ENCODE results near the gene EFCC1. TPM values are rescaled to one million over a fixed set of nuclear protein-coding genes. Genes with fewer than 3 reads are reported as not detected.

Gene EFCC1
- total RNA-seq, 2 experiments from 2014 or later, result 0.13 to 0.21 TPM

DNA sequence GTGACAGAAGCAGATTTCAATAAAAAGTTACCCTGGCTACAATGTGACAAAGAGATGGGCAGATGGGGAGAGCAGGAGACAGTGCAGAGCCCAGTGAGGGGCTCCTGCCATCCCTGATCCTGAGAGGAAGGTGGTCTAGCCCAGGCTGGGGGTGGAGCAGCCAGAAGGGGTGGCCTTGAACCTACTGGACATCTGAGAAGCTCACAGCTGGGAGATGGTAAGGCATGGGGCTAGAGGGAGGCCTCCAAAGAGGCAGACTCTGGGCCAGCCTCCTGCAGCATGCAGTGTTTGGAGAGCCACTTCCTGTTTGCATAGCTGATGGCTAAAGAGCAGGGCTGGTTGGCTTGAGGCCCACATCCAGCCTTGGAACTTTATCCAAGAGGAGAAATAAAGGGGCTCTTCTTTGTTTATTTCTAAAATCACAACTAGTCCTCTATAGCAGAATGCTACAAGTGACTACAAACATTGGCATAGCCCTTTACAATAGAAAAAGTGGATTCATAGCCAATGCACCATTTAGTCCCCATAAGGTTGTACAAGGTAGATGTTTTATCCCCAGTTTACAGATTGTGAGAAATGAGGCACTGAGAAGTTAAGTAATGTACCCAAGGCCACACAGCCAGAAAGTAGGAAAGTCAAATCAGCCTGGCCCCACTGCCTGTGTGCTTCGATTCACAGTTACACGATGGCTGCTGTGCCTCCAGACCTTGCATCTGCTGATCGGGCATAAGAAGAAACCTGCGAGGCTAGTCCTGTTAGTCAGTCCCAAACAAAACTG, 4.6 kb downstream of the EFCC1 start:
- POLR2A ChIA-PET, result interaction anchor here (5.0 kb wide), 1 partner anchor 11 kb away, joined by 44 read pairs; no protein-coding TSS in a partner anchor
- Mint-ChIP-seq H3K4me1 (ENCODE audit: low read depth) (peaks cover 44% of the 10 kb centered on the region), H3K27ac (peak overlapping the region; percentile 27)

GRCh38 chr3:129006864-129007263, 5.8 kb downstream of the EFCC1 start:
- H3K36me3 Mint-ChIP-seq (ENCODE audit: low read depth), result no peaks in the 10 kb centered on the region
- ATAC-seq (no peak), DNase-seq (no peak)
- ChIA-PET POLR2A (interaction anchor here (5.0 kb wide), 1 partner anchor 9 kb away, joined by 44 read pairs; no protein-coding TSS in a partner anchor), CTCF (interaction anchor here (0.8 to 7.3 kb wide), 7 partner anchors 8 to 46 kb away, joined by 3 to 103 read pairs (median 4); no protein-coding TSS in a partner anchor)
- H3K4me3 Mint-ChIP-seq, result no peak overlapping the region
- peaks cover 18% of the 10 kb centered on the region for H3K27me3 Mint-ChIP-seq (ENCODE audit: low read depth)
- H3K9me3 Mint-ChIP-seq (ENCODE audit: insufficient read depth), result no peaks in the 10 kb centered on the region
- no peak overlapping the region for H3K27ac Mint-ChIP-seq
- H3K4me1 Mint-ChIP-seq (ENCODE audit: low read depth), result peaks cover 42% of the 10 kb centered on the region

More for the DNA sequence above, 4.6 kb downstream of the EFCC1 start:
- Mint-ChIP-seq H3K4me3 (no peak overlapping the region), H3K27me3 (ENCODE audit: low read depth) (peaks cover 22% of the 10 kb centered on the region), H3K36me3 (ENCODE audit: low read depth) (no peaks in the 10 kb centered on the region), H3K9me3 (ENCODE audit: insufficient read depth) (no peaks in the 10 kb centered on the region)
- CTCF ChIA-PET, result interaction anchor here (1.4 to 7.3 kb wide), 5 partner anchors 9 to 35 kb away, joined by 3 to 103 read pairs (median 14); partner anchors contain the start of gene CFAP92
- no peak for ATAC-seq
- DNase-seq, result no peak

- H3K27ac Mint-ChIP-seq, result no peak overlapping the region
- POLR2A ChIA-PET, result interaction anchor here (5.0 kb wide), 1 partner anchor 8 kb away, joined by 44 read pairs; no protein-coding TSS in a partner anchor
- no peaks in the 10 kb centered on the region for H3K36me3 Mint-ChIP-seq (ENCODE audit: low read depth)
- H3K9me3 Mint-ChIP-seq (ENCODE audit: insufficient read depth), result no peaks in the 10 kb centered on the region
- H3K4me3 Mint-ChIP-seq, result no peak overlapping the region
- ATAC-seq (no peak), DNase-seq (no peak)
- peaks cover 10% of the 10 kb centered on the region for H3K27me3 Mint-ChIP-seq (ENCODE audit: low read depth)
- H3K4me1 Mint-ChIP-seq (ENCODE audit: low read depth), result peaks cover 34% of the 10 kb centered on the region
- CTCF ChIA-PET, result interaction anchor here (1.6 to 7.3 kb wide), 5 partner anchors 7 to 45 kb away, joined by 3 to 103 read pairs (median 6); no protein-coding TSS in a partner anchor
Observed at GRCh38 chr3:129007792-129008191, 6.7 kb downstream of the EFCC1 start.

DNA sequence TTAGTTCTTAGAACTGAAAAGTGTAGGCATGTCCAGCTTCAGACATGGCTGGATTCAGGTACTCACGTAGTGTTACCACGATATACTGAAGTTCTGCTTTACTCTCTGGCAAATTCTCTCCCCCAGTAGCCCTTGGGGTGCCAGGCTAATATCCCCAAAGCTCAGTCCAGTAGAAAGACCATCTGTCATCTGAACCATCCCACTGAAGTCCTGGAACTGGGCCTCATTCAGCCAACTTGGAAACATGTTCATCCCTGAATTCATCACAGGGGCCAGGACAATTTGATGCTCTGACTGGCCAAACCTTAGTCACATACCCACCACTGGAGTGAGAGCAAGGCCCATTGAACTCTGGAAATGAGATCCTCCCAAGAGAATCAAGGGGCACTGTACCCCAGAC, 8.2 kb downstream of the EFCC1 start:
- H3K4me3 Mint-ChIP-seq, result no peak overlapping the region
- no peaks in the 10 kb centered on the region for H3K9me3 Mint-ChIP-seq (ENCODE audit: insufficient read depth)
- DNase-seq, result no peak
- peaks cover 24% of the 10 kb centered on the region for H3K4me1 Mint-ChIP-seq (ENCODE audit: low read depth)
- no peak for ATAC-seq
- H3K36me3 Mint-ChIP-seq (ENCODE audit: low read depth), result no peaks in the 10 kb centered on the region
- ChIA-PET CTCF (interaction anchor here (0.7 to 3.9 kb wide), 4 partner anchors 11 to 40 kb away, joined by 3 to 17 read pairs (median 4); no protein-coding TSS in a partner anchor), POLR2A (interaction anchor here (0.8 kb wide), 1 partner anchor 240 kb away, joined by 4 read pairs; the partner anchor contains the start of gene COPG1)
- peaks cover 3% of the 10 kb centered on the region for H3K27me3 Mint-ChIP-seq (ENCODE audit: low read depth)
- H3K27ac Mint-ChIP-seq, result no peak overlapping the region

DNA sequence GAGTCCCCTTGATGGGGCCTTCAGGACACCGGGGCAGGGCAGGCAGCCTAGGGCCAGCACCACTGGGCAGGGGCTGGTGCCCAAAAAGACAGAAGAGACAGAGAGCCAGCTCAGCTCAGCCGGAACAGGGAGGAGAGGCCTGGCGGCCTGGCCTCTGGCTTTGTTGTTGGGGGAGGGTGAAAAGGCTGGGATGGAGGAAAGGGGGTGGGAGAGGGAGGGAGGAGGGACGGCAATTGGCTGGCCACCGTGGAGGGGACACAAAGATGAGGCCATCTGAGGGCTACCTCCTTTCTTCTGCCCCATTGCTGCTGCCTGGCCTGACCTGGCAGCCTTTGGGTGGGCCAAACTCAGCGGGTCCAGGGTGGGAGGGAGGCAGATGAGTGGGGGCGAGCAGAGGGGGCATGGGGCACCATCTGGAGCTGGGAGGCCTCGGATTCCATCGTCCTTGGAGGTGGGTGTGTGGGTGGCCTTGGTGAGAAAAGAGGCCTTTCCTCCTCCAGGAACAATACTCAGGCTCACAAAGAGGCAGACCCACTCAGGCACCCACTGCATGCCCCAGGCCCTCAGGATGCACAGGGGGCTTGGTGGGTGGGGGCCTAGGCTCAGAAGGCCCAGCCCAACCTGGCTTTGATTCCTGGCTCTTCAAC, 9.3 kb downstream of the EFCC1 start:
- POLR2A ChIA-PET, result interaction anchor here (1.0 kb wide), 1 partner anchor 305 kb away, joined by 3 read pairs; a partner anchor contains a TSS
- Mint-ChIP-seq H3K4me3 (no peak overlapping the region), H3K27me3 (ENCODE audit: low read depth) (no peaks in the 10 kb centered on the region), H3K27ac (no peak overlapping the region), H3K4me1 (ENCODE audit: low read depth) (peaks cover 25% of the 10 kb centered on the region), H3K36me3 (ENCODE audit: low read depth) (no peaks in the 10 kb centered on the region), H3K9me3 (ENCODE audit: insufficient read depth) (no peaks in the 10 kb centered on the region)
- DNase-seq (no peak), ATAC-seq (no peak)
- CTCF ChIA-PET, result interaction anchor here (0.9 to 1.9 kb wide), 4 partner anchors 16 to 43 kb away, joined by 4 to 6 read pairs (median 4); no protein-coding TSS in a partner anchor

DNA sequence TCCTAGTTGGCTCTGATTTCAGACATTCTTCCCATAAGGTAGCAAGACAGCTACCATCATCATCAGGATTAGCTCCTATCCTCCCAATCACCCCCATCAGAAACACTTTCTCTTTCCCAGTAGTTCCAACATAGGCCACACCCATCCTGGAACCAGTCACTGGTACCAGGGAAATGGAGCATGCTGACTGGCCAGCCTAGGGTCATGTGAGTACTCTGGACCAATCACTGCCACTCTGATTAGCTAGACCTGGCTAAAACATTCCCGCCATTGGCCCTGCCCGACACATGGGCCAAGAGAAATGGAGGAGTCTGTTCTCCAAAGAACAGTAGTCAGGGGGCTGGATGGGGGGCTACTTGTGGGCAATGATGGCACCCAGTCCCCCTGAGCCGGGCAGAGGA, 12.4 kb downstream of the EFCC1 start:
- CTCF ChIA-PET, result interaction anchor here (1.3 to 7.0 kb wide), 5 partner anchors 8 to 43 kb away, joined by 7 to 115 read pairs (median 55); partner anchors contain the start of gene EFCC1
- Mint-ChIP-seq H3K9me3 (ENCODE audit: insufficient read depth) (no peaks in the 10 kb centered on the region), H3K27ac (no peak overlapping the region), H3K4me1 (ENCODE audit: low read depth) (peaks cover 37% of the 10 kb centered on the region), H3K4me3 (no peak overlapping the region), H3K36me3 (ENCODE audit: low read depth) (no peaks in the 10 kb centered on the region), H3K27me3 (ENCODE audit: low read depth) (no peaks in the 10 kb centered on the region)
- no peak for DNase-seq
- POLR2A ChIA-PET, result interaction anchor here (1.0 kb wide), 1 partner anchor 13 kb away, joined by 4 read pairs; no protein-coding TSS in a partner anchor
- ATAC-seq, result no peak

DNA sequence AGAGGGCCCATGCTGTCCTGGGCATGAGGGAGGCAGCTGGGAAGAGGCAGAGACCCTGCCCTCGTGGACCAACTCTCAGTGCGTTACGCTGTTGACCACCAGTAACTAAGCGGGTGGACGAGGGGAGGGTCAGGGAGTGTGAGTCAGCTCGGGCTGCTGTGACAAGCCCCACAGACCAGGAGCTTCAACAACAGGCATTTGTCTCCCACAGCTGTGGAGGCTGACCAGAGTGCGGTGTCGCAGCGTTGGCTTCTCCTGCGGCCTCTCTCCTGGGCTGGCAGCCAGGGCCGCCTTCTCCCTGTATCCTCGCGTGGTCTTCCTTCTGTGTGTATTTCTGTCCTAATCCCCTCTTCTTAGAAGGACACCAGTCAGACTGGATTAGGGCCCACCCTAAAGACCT, 13.0 kb downstream of the EFCC1 start:
- CTCF ChIA-PET, result interaction anchor here (1.2 to 7.0 kb wide), 6 partner anchors 9 to 42 kb away, joined by 3 to 117 read pairs (median 79); partner anchors contain the start of gene EFCC1
- Mint-ChIP-seq H3K27ac (peak overlapping the region; percentile 91), H3K9me3 (ENCODE audit: insufficient read depth) (no peaks in the 10 kb centered on the region), H3K27me3 (ENCODE audit: low read depth) (no peaks in the 10 kb centered on the region), H3K4me3 (no peak overlapping the region), H3K4me1 (ENCODE audit: low read depth) (peaks cover 37% of the 10 kb centered on the region), H3K36me3 (ENCODE audit: low read depth) (no peaks in the 10 kb centered on the region)
- POLR2A ChIA-PET, result interaction anchor here (1.0 to 4.7 kb wide), 3 partner anchors 12 to 302 kb away, joined by 4 to 66 read pairs (median 21); a partner anchor contains a TSS
- ATAC-seq (no peak), DNase-seq (no peak)

- H3K36me3 Mint-ChIP-seq (ENCODE audit: low read depth), result no peaks in the 10 kb centered on the region
- ChIA-PET CTCF (interaction anchor here (1.2 to 7.0 kb wide), 12 partner anchors 10 to 168 kb away, joined by 3 to 117 read pairs (median 22); partner anchors contain the start of genes ACAD9, CFAP92 and EFCC1), POLR2A (interaction anchor here (0.7 to 4.7 kb wide), 10 partner anchors 9 to 301 kb away, joined by 3 to 66 read pairs (median 8); partner anchors contain the start of genes COPG1 and RAB43)
- ATAC-seq, result no peak
- H3K4me1 Mint-ChIP-seq (ENCODE audit: low read depth), result peaks cover 37% of the 10 kb centered on the region
- no peak for DNase-seq
- no peaks in the 10 kb centered on the region for H3K9me3 Mint-ChIP-seq (ENCODE audit: insufficient read depth)
- H3K27ac Mint-ChIP-seq, result peak overlapping the region; percentile 91
- H3K27me3 Mint-ChIP-seq (ENCODE audit: low read depth), result no peaks in the 10 kb centered on the region
- peak overlapping the region; percentile 66 for H3K4me3 Mint-ChIP-seq
Observed at GRCh38 chr3:129014793-129015345, 13.8 kb downstream of the EFCC1 start.

- peak; percentile 61 for DNase-seq
- Mint-ChIP-seq H3K27ac (peak overlapping the region; percentile 91), H3K4me3 (peak overlapping the region; percentile 66), H3K4me1 (ENCODE audit: low read depth) (peaks cover 37% of the 10 kb centered on the region), H3K36me3 (ENCODE audit: low read depth) (no peaks in the 10 kb centered on the region), H3K27me3 (ENCODE audit: low read depth) (no peaks in the 10 kb centered on the region), H3K9me3 (ENCODE audit: insufficient read depth) (no peaks in the 10 kb centered on the region)
- ATAC-seq, result peak; percentile 69
- ChIA-PET POLR2A (interaction anchor here (0.7 to 4.7 kb wide), 18 partner anchors 10 to 300 kb away, joined by 3 to 66 read pairs (median 8); partner anchors contain the start of genes CFAP92, CNBP, COPG1 and RAB43), CTCF (interaction anchor here (0.7 to 7.0 kb wide), 27 partner anchors 11 to 398 kb away, joined by 3 to 117 read pairs (median 6); partner anchors contain the start of genes ACAD9, CFAP92 and EFCC1)
Observed at GRCh38 chr3:129015388-129016105, 14.4 kb downstream of the EFCC1 start.

GRCh38 chr3:129016356-129016719, 15.2 kb downstream of the EFCC1 start:
- no peaks in the 10 kb centered on the region for H3K27me3 Mint-ChIP-seq (ENCODE audit: low read depth)
- H3K36me3 Mint-ChIP-seq (ENCODE audit: low read depth), result no peaks in the 10 kb centered on the region
- no peaks in the 10 kb centered on the region for H3K9me3 Mint-ChIP-seq (ENCODE audit: insufficient read depth)
- H3K4me3 Mint-ChIP-seq, result peak overlapping the region; percentile 66
- peaks cover 37% of the 10 kb centered on the region for H3K4me1 Mint-ChIP-seq (ENCODE audit: low read depth)
- POLR2A ChIA-PET, result interaction anchor here (0.5 to 4.7 kb wide), 18 partner anchors 10 to 300 kb away, joined by 3 to 66 read pairs (median 8); partner anchors contain the start of genes CFAP92, CNBP and RAB43
- CTCF ChIA-PET, result interaction anchor here (0.7 to 7.0 kb wide), 31 partner anchors 10 to 399 kb away, joined by 3 to 117 read pairs (median 5); partner anchors contain the start of genes ACAD9, CFAP92, EFCC1 and RAB43
- peak; percentile 81 for DNase-seq
- H3K27ac Mint-ChIP-seq, result peak overlapping the region; percentile 91
- ATAC-seq, result peak; percentile 88
